Measurements from ENCODE around the gene LRRC37A. TPM values are rescaled to one million over a fixed set of nuclear protein-coding genes. Genes with fewer than 3 reads are reported as not detected.
"Not testable (repeated sequence)": the region's sequence is repeated elsewhere in the genome, so short reads cannot be mapped to it uniquely, and the experiment has no call there.

Gene LRRC37A
- total and polyA plus RNA-seq, 2 donors (not counting 3 experiments of a cell fraction or from before 2014, with no cell fraction given), result 0.88 to 1.0 TPM

- H3K4me1 ChIP-seq (ENCODE audit: control insufficient read depth, extremely low read depth, insufficient read depth, low read length); CTCF ChIA-PET; H3K27me3 ChIP-seq (ENCODE audit: control insufficient read depth in 2 of 2, insufficient read depth in 2 of 2, low read length in 2 of 2); POLR2A ChIA-PET; DNase-seq (ENCODE audit: low read depth, low spot score); dilution Hi-C loops (cut with MboI; ENCODE audit: extremely low pct_ligation_motif_present, low sequenced_read_pairs); H3K9ac ChIP-seq (replicated peaks; ENCODE audit: extremely low read depth, insufficient read depth, low read length); H3K4me2 ChIP-seq (ENCODE audit: insufficient read depth, low read length); H3K4me3 ChIP-seq (replicated peaks in 1 of 3; ENCODE audit: insufficient read depth in 1 of 3, low read depth in 1 of 3, low read length in 3 of 3); H3K36me3 ChIP-seq (ENCODE audit: control insufficient read depth in 2 of 2, extremely low read depth in 1 of 2, insufficient read depth in 2 of 2, low read length in 2 of 2); H2AFZ ChIP-seq (ENCODE audit: low read depth, low read length); H3K9me3 ChIP-seq (replicated peaks; ENCODE audit: control insufficient read depth, insufficient read depth, low read length); BruUV-seq (replicated peaks); intact Hi-C loops (cut with micrococcal nuclease); H3K9me1 ChIP-seq (replicated peaks; ENCODE audit: control insufficient read depth, extremely low read depth, insufficient read depth, low read length); FAIRE-seq; H3K27ac ChIP-seq (ENCODE audit: insufficient read depth, low read depth, low read length); H4K20me1 ChIP-seq (replicated peaks; ENCODE audit: control insufficient read depth, extremely low read depth, insufficient read depth, low read length); H3K79me2 ChIP-seq (ENCODE audit: control insufficient read depth, insufficient read depth, low read length): not testable (repeated sequence)
Observed at GRCh38 chr17:46385491-46385890, 90.6 kb downstream of the LRRC37A start.

Small RNA genes within 50 kb of the gene (small RNA-seq; reads per million reads assigned to genes)
- gene RN7SL656P (ENCODE audit: insufficient read depth, insufficient read length, low read depth, low replicate concordance), result not detected

Other genes starting within 250 kb of the LRRC37A start
- gene KANSL1, start 101.7 kb upstream of the LRRC37A start, total RNA-seq, result 74.0 and 90.8 TPM in 2 replicates
- 19.5 and 29.1 TPM in 2 replicates for gene KANSL1, start 101.7 kb upstream of the LRRC37A start, polyA plus RNA-seq
- gene ARL17B, start 66.6 kb downstream of the LRRC37A start, total RNA-seq, result 12.2 and 13.9 TPM in 2 replicates
- gene ARL17B, start 66.6 kb downstream of the LRRC37A start, polyA plus RNA-seq, result 3.1 and 6.4 TPM in 2 replicates
- gene LRRC37A2, start 217.3 kb downstream of the LRRC37A start, total RNA-seq, result 3.4 and 11.2 TPM in 2 replicates
- 5.6 and 6.5 TPM in 2 replicates for gene LRRC37A2, start 217.3 kb downstream of the LRRC37A start, polyA plus RNA-seq